HG02943 (cell line): ENCODE data around the gene MAD1L1.
"Not testable (repeated sequence)": the region's sequence is repeated elsewhere in the genome, so short reads cannot be mapped to it uniquely, and the experiment has no call there.

Experiments
- ATAC-seq: cut with Tn5 transposase; IDR thresholded peaks from one replicate; pipeline ENCODE4 v1.9.1; 2021; ENCODE audit warnings: mild to moderate bottlenecking, low read depth, moderate library complexity; ENCODE audit not compliant: unreplicated experiment

MAD1L1 gene

GRCh38 chr7:2232766-2233520, at the start of gene MAD1L1:
Gene MAD1L1 (minus strand): TSS chr7:2232945. CDS start chr7:2230133, 2,812 bp downstream.
- ATAC-seq: peak; percentile 58

- ATAC-seq: no peak
Observed at GRCh38 chr7:2282185-2282751, 49.5 kb upstream of the MAD1L1 start.

- ATAC-seq: no peak
Observed at GRCh38 chr7:2281541-2281940, 48.8 kb upstream of the MAD1L1 start.

- ATAC-seq: no peak
Observed at GRCh38 chr7:2280424-2280823, 47.7 kb upstream of the MAD1L1 start.

GRCh38 chr7:2279896-2280295, 47.2 kb upstream of the MAD1L1 start:
- ATAC-seq: no peak

GRCh38 chr7:2278026-2278425, 45.3 kb upstream of the MAD1L1 start:
- ATAC-seq: no peak

GRCh38 chr7:2276107-2276506, 43.4 kb upstream of the MAD1L1 start:
- no peak for ATAC-seq

- no peak for ATAC-seq
Observed at GRCh38 chr7:2275101-2275500, 42.4 kb upstream of the MAD1L1 start.

GRCh38 chr7:2274666-2275065, 41.9 kb upstream of the MAD1L1 start:
- ATAC-seq: no peak

- no peak for ATAC-seq
Observed at GRCh38 chr7:2273866-2274265, 41.1 kb upstream of the MAD1L1 start.

GRCh38 chr7:2272031-2272430, 39.3 kb upstream of the MAD1L1 start:
- no peak for ATAC-seq

- no peak for ATAC-seq
Observed at GRCh38 chr7:2271273-2272026, 38.7 kb upstream of the MAD1L1 start.

- ATAC-seq: no peak
Observed at GRCh38 chr7:2270495-2270894, 37.8 kb upstream of the MAD1L1 start.

GRCh38 chr7:2269991-2270460, 37.3 kb upstream of the MAD1L1 start:
- ATAC-seq: no peak

GRCh38 chr7:2269089-2269990, 36.6 kb upstream of the MAD1L1 start:
- not testable (repeated sequence) for ATAC-seq

- ATAC-seq: no peak
Observed at GRCh38 chr7:2266911-2267310, 34.2 kb upstream of the MAD1L1 start.

- ATAC-seq: no peak
Observed at GRCh38 chr7:2264158-2264557, 31.4 kb upstream of the MAD1L1 start.

GRCh38 chr7:2263176-2263575, 30.4 kb upstream of the MAD1L1 start:
- no peak for ATAC-seq

- no peak for ATAC-seq
Observed at GRCh38 chr7:2261611-2262010, 28.9 kb upstream of the MAD1L1 start.

GRCh38 chr7:2260820-2261219, 28.1 kb upstream of the MAD1L1 start:
- ATAC-seq: no peak
